Esophagus squamous epithelium (tissue), 5 donors: Measurements from ENCODE around the gene TNFAIP2. TPM values are rescaled to one million over a fixed set of nuclear protein-coding genes. Genes with fewer than 3 reads are reported as not detected.
A peak's percentile ranks its signal among the peaks of the same experiment; 100 is the strongest.
"Not testable (repeated sequence)": the region's sequence is repeated elsewhere in the genome, so short reads cannot be mapped to it uniquely, and the experiment has no call there.

Experiments
- DNase-seq: peaks from one replicate; lab custom pipeline; 2025; lab: John Stamatoyannopoulos, UW
- H3K27ac ChIP-seq, 4 donors: fragments of 200-600 bp; sonication (generic); one replicate each; pipeline ENCODE4 v1.5.1; 2016 to 2019; ENCODE audit warnings: mild to moderate bottlenecking in 1 of 4
- H3K27me3 ChIP-seq, 4 donors: fragments of 200-600 bp; sonication (generic); 1 replicate in 3 of 4; 2 replicates in 1 of 4; pipeline versions ENCODE4 v1.5.1 to v1.6.0; 2017 to 2021; ENCODE audit warnings: antibody characterized with exemption in 1 of 4
- H3K36me3 ChIP-seq, 3 donors: fragments of 200-600 bp; sonication (generic); one replicate each; pipeline ENCODE4 v1.5.1; 2016 to 2019
- H3K4me1 ChIP-seq, 3 donors: fragments of 200-600 bp; sonication (generic); one replicate each; pipeline ENCODE4 v1.5.1; 2017 to 2019
- H3K4me3 ChIP-seq, 4 donors: fragments of 200-600 bp; sonication (generic); 1 replicate in 3 of 4; 2 replicates in 1 of 4; pipeline ENCODE4 v1.5.1; 2016 to 2019; ENCODE audit warnings: mild to moderate bottlenecking in 2 of 4, moderate library complexity in 1 of 4
- H3K9me3 ChIP-seq, 3 donors: fragments of 200-600 bp; sonication (generic); one replicate each; pipeline ENCODE4 v1.5.1; 2016 to 2019
- POLR2A ChIP-seq, 4 donors: fragments of 450-650 bp; IDR thresholded peaks; one replicate each; pipeline ENCODE4 v1.6.1; 2017; ENCODE audit warnings: antibody characterized with exemption in 4 of 4, mild to moderate bottlenecking in 4 of 4, moderate library complexity in 3 of 4
- WGBS, 2 donors: methylation state at CpG; one replicate each; pipeline ENCODE4 v1.1.5; 2018; 5-methylcytosine and 5-hydroxymethylcytosine counted together
- intact Hi-C: fragments of 100-400 bp; cut with DNase I; formaldehyde crosslinking; loops from one replicate; pipeline ENCODE4 v1.15.0; 2022
- total RNA-seq, 4 donors: library from RNA; depleted of rRNA; stranded (reverse); fragments of >200 nt; gene quantifications; one replicate each; pipeline ENCODE4 v1.1.0, GENCODE V29; 2016
- TF ChIP-seq, protein P1 (sequence below), 6 experiments: fragments of 450-650 bp in 4 of 6; fragments of 200-600 bp in 2 of 6; sonication (generic) in 2 of 6; IDR thresholded peaks; one replicate each; pipeline ENCODE4 v1.5.1; 2016 to 2019; ENCODE audit warnings: antibody characterized with exemption in 6 of 6, mild to moderate bottlenecking in 4 of 6, moderate library complexity in 4 of 6
- donor health status: DM: yes; HTN: yes; CAD: no.

TNFAIP2 gene
- total RNA-seq, 4 donors from 2014 or later, result 36.6 to 163 (median 130) TPM

GRCh38 chr14:103172921-103173320, 49.7 kb downstream of the TNFAIP2 start:
- 36 to 46% methylated on average over 5 of the region's 5 CpGs for WGBS, 2 donors
- intact Hi-C loops, result no loop called here
- H3K27me3 ChIP-seq, result peaks cover 0 to 7% (median 0%) of the 10 kb centered on the region in 4 donors
- H3K36me3 ChIP-seq, result no peaks in the 10 kb centered on the region
- H3K4me3 ChIP-seq, result no peak overlapping the region
- H3K9me3 ChIP-seq, result peaks cover 0 to 27% (median 4%) of the 10 kb centered on the region in 3 donors
- TF ChIP-seq, protein P1, sequence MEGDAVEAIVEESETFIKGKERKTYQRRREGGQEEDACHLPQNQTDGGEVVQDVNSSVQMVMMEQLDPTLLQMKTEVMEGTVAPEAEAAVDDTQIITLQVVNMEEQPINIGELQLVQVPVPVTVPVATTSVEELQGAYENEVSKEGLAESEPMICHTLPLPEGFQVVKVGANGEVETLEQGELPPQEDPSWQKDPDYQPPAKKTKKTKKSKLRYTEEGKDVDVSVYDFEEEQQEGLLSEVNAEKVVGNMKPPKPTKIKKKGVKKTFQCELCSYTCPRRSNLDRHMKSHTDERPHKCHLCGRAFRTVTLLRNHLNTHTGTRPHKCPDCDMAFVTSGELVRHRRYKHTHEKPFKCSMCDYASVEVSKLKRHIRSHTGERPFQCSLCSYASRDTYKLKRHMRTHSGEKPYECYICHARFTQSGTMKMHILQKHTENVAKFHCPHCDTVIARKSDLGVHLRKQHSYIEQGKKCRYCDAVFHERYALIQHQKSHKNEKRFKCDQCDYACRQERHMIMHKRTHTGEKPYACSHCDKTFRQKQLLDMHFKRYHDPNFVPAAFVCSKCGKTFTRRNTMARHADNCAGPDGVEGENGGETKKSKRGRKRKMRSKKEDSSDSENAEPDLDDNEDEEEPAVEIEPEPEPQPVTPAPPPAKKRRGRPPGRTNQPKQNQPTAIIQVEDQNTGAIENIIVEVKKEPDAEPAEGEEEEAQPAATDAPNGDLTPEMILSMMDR (IDR thresholded peaks at IDR 0.05), result no peak
- no peak for TF ChIP-seq POLR2A (IDR thresholded peaks at IDR 0.05)
- peaks cover 0 to 49% (median 4%) of the 10 kb centered on the region in 3 donors for H3K4me1 ChIP-seq
- peak overlapping the region in 2 of 4 donors; percentile 68 to 76 for H3K27ac ChIP-seq
- no peak for DNase-seq

DNA sequence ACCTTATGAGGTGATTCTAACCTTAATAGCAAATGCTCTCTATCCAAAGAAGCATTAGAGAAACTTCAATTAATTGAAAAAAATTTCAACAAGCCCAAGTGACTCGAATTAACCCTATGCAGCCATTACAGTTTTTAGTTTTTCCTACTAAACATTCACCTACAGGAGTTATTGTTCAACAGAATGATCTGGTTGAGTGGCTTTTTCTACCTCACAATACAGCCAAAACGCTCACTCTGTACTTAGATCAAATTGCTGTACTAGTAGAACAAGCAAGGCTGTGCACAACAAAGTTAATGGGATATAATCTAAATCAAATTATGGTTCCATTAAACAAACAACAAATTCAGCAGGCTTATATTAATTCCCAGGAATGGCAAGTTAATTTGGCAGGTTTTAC, 50.6 kb downstream of the TNFAIP2 start:
- Histone ChIP-seq H3K4me1 (peaks cover 0 to 49% (median 4%) of the 10 kb centered on the region in 3 donors), H3K9me3 (peaks cover 0 to 17% (median 4%) of the 10 kb centered on the region in 3 donors), H3K27ac (peak overlapping the region in 2 of 4 donors; percentile 68 to 76)
- H3K27me3 ChIP-seq, intact Hi-C loops, DNase-seq, H3K4me3 ChIP-seq, H3K36me3 ChIP-seq: not testable (repeated sequence)
- WGBS, 2 donors, result 41 to 44% methylated on average over 2 of the region's 2 CpGs

- WGBS, 2 donors, result 67 to 69% methylated on average over 4 of the region's 4 CpGs
- H3K9me3 ChIP-seq, result not testable (repeated sequence)
Measured at GRCh38 chr14:103176176-103176575, 52.9 kb downstream of the TNFAIP2 start.

DNA sequence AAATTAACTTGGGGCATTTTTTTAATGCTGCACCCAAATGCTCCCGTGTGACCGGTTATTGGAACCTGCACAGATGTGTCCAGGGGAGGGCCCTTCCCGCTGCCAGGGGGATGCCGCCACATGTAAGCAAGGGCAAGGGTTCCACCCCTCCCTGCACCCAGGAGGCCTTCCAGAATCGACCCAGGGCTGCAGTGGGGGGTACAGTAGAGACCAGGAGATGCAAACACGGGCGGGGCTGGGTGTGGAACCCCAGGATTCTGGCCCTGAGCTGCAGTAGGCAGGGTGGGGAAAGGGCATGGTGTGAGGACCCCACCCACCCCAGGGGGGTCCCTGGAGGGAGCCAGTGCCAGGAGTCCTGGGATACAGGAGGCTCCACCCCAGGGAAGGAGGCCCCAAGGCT, 54.1 kb downstream of the TNFAIP2 start:
- WGBS, 2 donors, result 54 to 60% methylated on average over 2 to 7 of the region's 7 CpGs
- Histone ChIP-seq H3K27ac (peak overlapping the region in 2 of 4 donors; percentile 28 to 76), H3K9me3 (peaks cover 0 to 4% (median 0%) of the 10 kb centered on the region in 3 donors), H3K4me3 (no peak overlapping the region), H3K36me3 (no peaks in the 10 kb centered on the region), H3K4me1 (peaks cover 0 to 41% (median 4%) of the 10 kb centered on the region in 3 donors), H3K27me3 (peaks cover 0 to 2% (median 0%) of the 10 kb centered on the region in 4 donors)
- intact Hi-C loops, result no loop called here
- DNase-seq, result no peak
- TF ChIP-seq, protein P1 (IDR thresholded peaks at IDR 0.05), result no peak
- TF ChIP-seq POLR2A (IDR thresholded peaks at IDR 0.05), result no peak

More at GRCh38 chr14:103176176-103176575, 52.9 kb downstream of the TNFAIP2 start:
- peak overlapping the region in 2 of 4 donors; percentile 68 to 76 for H3K27ac ChIP-seq
- intact Hi-C loops, H3K27me3 ChIP-seq, H3K36me3 ChIP-seq, DNase-seq, H3K4me3 ChIP-seq: not testable (repeated sequence)
- peaks cover 0 to 49% (median 4%) of the 10 kb centered on the region in 3 donors for H3K4me1 ChIP-seq

DNA sequence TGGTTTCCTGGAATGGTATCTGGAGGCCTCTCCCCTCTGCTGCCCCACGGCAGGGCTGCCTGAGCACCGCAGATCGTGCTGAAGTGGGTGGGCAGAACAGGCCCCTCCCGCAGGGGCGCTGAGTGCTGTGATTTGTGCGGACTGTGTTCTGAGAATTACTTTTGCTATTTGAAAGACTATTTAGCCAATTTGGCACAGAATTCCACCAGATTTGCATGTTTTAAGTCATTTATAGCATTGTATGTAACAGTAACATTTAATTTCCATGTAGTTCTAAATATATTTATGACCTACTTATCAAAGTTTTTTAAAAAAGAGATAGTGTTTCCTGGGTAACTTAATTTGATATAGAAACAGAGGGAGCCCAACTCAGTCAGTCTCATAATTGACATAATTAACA, 55.3 kb downstream of the TNFAIP2 start:
- 81 to 86% methylated on average over 5 to 6 of the region's 6 CpGs for WGBS, 2 donors
- Histone ChIP-seq H3K27ac (no peak overlapping the region), H3K9me3 (peaks cover 0 to 4% (median 0%) of the 10 kb centered on the region in 3 donors), H3K4me1 (peaks cover 0 to 29% (median 4%) of the 10 kb centered on the region in 3 donors), H3K4me3 (no peak overlapping the region), H3K36me3 (no peaks in the 10 kb centered on the region), H3K27me3 (peaks cover 0 to 4% (median 0%) of the 10 kb centered on the region in 4 donors)
- intact Hi-C loops, result no loop called here
- DNase-seq, result no peak
- TF ChIP-seq POLR2A (IDR thresholded peaks at IDR 0.05), result no peak

- intact Hi-C loops, result no loop called here
- H3K36me3 ChIP-seq, result no peaks in the 10 kb centered on the region
- 63 to 80% methylated on average over 2 to 5 of the region's 5 CpGs for WGBS, 2 donors
- DNase-seq, result no peak
- no peak overlapping the region for H3K4me3 ChIP-seq
- H3K27me3 ChIP-seq, result peaks cover 0 to 4% (median 0%) of the 10 kb centered on the region in 4 donors
- peaks cover 0 to 4% (median 0%) of the 10 kb centered on the region in 3 donors for H3K9me3 ChIP-seq
- H3K27ac ChIP-seq, result no peak overlapping the region
- TF ChIP-seq POLR2A (IDR thresholded peaks at IDR 0.05), result no peak
- TF ChIP-seq, protein P1 (IDR thresholded peaks at IDR 0.05), result no peak
- peaks cover 0 to 24% (median 4%) of the 10 kb centered on the region in 3 donors for H3K4me1 ChIP-seq
Measured at GRCh38 chr14:103179094-103179493, 55.8 kb downstream of the TNFAIP2 start.
